ENCODE data around the gene CADPS. TPM values are rescaled to one million over a fixed set of nuclear protein-coding genes. Genes with fewer than 3 reads are reported as not detected.

CADPS gene
- total and polyA plus RNA-seq, 2 of the 4 experiments (the other 2 are of a cell fraction), result not detected

- no peaks in the 10 kb centered on the region for H3K9me3 ChIP-seq (ENCODE audit: control insufficient read depth, insufficient read depth, low read length)
- H3K9ac ChIP-seq (ENCODE audit: low read depth, low read length), result no peak overlapping the region
- H3K27me3 ChIP-seq (ENCODE audit: control insufficient read depth, insufficient read depth, low read length), result no peaks in the 10 kb centered on the region
- H4K20me1 ChIP-seq (ENCODE audit: insufficient read depth, low read length), result no peaks in the 10 kb centered on the region
- H2BK15ac ChIP-seq (ENCODE audit: low read depth, low read length), result no peak overlapping the region
- H3K4me1 ChIP-seq (ENCODE audit: control insufficient read depth, insufficient read depth, low read length), result no peaks in the 10 kb centered on the region
- no peak overlapping the region for H3K23ac ChIP-seq (ENCODE audit: low read depth, low read length)
- no peaks in the 10 kb centered on the region for H3K36me3 ChIP-seq (ENCODE audit: control insufficient read depth, insufficient read depth, low read length)
- H4K5ac ChIP-seq (ENCODE audit: low read depth, low read length), result no peak overlapping the region
- no peak for TF ChIP-seq RFX5 (IDR thresholded peaks at IDR 0.05; ENCODE audit: low read depth, low read length)
- no peak for TF ChIP-seq ELK1 (IDR thresholded peaks at IDR 0.05; ENCODE audit: borderline replicate concordance, low read depth, low read length)
- no peak for TF ChIP-seq MXI1 (IDR thresholded peaks at IDR 0.05; ENCODE audit: borderline replicate concordance, low read depth, low read length)
- no peak for TF ChIP-seq CHD1 (IDR thresholded peaks at IDR 0.05; ENCODE audit: low read depth, low read length)
- no peak for TF ChIP-seq CEBPB (IDR thresholded peaks at IDR 0.05; ENCODE audit: low read depth, low read length)
- TF ChIP-seq FOS (IDR thresholded peaks at IDR 0.05; ENCODE audit: low read depth, low read length), result no peak
- no peak for TF ChIP-seq MAFK (IDR thresholded peaks at IDR 0.05; ENCODE audit: low read depth, low read length)
- TF ChIP-seq SMC3 (IDR thresholded peaks at IDR 0.05; ENCODE audit: low read depth, low read length), result no peak
- no peak for TF ChIP-seq USF2 (IDR thresholded peaks at IDR 0.05; ENCODE audit: low read depth, low read length)
- TF ChIP-seq RCOR1 (IDR thresholded peaks at IDR 0.05; ENCODE audit: insufficient replicate concordance, low read length), result no peak
- TF ChIP-seq CTCF (conservative IDR thresholded peaks at IDR 0.05; ENCODE audit: low read depth, low read length), result no peak
- TF ChIP-seq RAD21 (IDR thresholded peaks at IDR 0.05; ENCODE audit: low read length), result no peak
- TF ChIP-seq POLR2A (IDR thresholded peaks at IDR 0.05; ENCODE audit: low read depth, low read length), result no peak
- TF ChIP-seq NFE2L2 (IDR thresholded peaks at IDR 0.05; ENCODE audit: low read depth, low read length), result no peak
- no peak for TF ChIP-seq BHLHE40 (IDR thresholded peaks at IDR 0.05; ENCODE audit: low read depth, low read length)
- TF ChIP-seq MAZ (IDR thresholded peaks at IDR 0.05; ENCODE audit: borderline replicate concordance, low read depth, low read length), result no peak
- intact Hi-C loops (cut with micrococcal nuclease), result no loop called here
- no peak overlapping the region for H4K91ac ChIP-seq (ENCODE audit: insufficient read depth, low read depth, low read length)
- no peaks in the 10 kb centered on the region for H3K79me1 ChIP-seq (ENCODE audit: low read depth in 1 of 2, low read length in 2 of 2)
- POLR2A ChIA-PET (ENCODE audit: unreplicated experiment), result no interaction called here
- H3K4me3 ChIP-seq (ENCODE audit: insufficient read depth, low read depth, low read length), result no peak overlapping the region
- H3K9me1 ChIP-seq (ENCODE audit: insufficient read depth, low read length), result no peaks in the 10 kb centered on the region
- H2AK9ac ChIP-seq (replicated peaks; ENCODE audit: low read depth, low read length, poor library complexity), result no peak overlapping the region
- ATAC-seq (ENCODE audit: low read depth) (no peak), DNase-seq (no peak)
- no peak overlapping the region for H3K56ac ChIP-seq (ENCODE audit: extremely low read depth, insufficient read depth, low read length)
- H2BK5ac ChIP-seq (ENCODE audit: low read depth, low read length, poor library complexity, severe bottlenecking), result no peak overlapping the region
- H3K27ac ChIP-seq (ENCODE audit: insufficient read depth, low read length), result no peak overlapping the region
- H3K18ac ChIP-seq (ENCODE audit: low read depth, low read length), result no peak overlapping the region
- H3K4me2 ChIP-seq (ENCODE audit: low read depth, low read length), result no peak overlapping the region
- no peak overlapping the region for H4K8ac ChIP-seq (ENCODE audit: low read depth in 2 of 2, low read length in 2 of 2)
- H2BK120ac ChIP-seq (ENCODE audit: low read depth, low read length), result no peak overlapping the region
- in situ Hi-C loops (cut with MboI; ENCODE audit: low sequenced_read_pairs), result no loop called here
- no peak overlapping the region for H2AK5ac ChIP-seq (ENCODE audit: low read depth, low read length)
- CTCF ChIA-PET, result no interaction called here
- dilution Hi-C loops (cut with HindIII; ENCODE audit: low sequenced_read_pairs, unreplicated experiment), result no loop called here
- no CpG with 5 or more reads among the region's 1 CpG for WGBS, 2 experiments (ENCODE audit: extremely low coverage in 2 of 2, insufficient read length in 1 of 2)
- H2AFZ ChIP-seq (replicated peaks; ENCODE audit: low read length, poor library complexity), result no peak overlapping the region
- no peak overlapping the region for H2BK20ac ChIP-seq (ENCODE audit: low read depth, low read length)
- no TSS peak for BruUV-seq (replicated peaks)
- H3K4ac ChIP-seq (ENCODE audit: low read depth, low read length), result no peak overlapping the region
- no peak overlapping the region for H3K14ac ChIP-seq (replicated peaks; ENCODE audit: low read depth, low read length)
Observed at GRCh38 chr3:62675492-62675891, 199.7 kb downstream of the CADPS start.
